ENCODE measurements around the gene TENM4.

The TENM4 gene

DNA sequence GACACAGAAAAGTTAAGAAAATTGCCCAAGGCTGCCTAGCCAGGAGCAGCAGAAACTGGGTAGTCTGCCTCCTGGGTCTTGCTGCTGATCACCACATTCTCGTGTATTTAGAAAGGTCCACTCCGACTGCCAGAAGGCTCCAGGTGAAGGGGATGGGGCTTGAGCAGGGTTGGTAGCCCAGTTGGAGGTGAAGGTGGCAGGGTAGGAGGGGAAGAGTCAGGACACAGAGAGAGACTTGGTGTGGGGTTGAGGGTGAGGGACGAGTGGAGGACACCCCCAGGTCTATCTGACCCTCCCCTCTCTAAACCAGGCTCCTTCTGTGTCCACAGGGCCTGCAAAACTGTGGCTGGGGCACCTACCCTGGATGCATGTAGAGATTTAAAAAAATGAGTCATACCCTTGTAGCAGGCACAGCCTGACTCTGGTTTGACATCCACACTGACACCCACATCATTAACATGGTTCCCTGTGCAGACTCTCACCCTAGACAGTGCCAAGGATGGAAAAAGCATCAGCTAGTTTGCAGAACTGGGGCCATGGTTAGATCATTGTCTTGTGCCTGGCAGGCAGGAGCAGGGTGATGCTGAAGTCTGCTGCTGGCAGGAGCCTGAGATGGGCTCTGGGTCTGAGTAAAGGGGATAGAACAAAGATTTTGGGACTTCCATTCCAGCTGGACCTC lies 273.2 kb downstream of the TENM4 start:
- no peaks in the 10 kb centered on the region for H3K4me1 Mint-ChIP-seq (ENCODE audit: low read depth)
- H3K36me3 Mint-ChIP-seq, result no peaks in the 10 kb centered on the region
- peaks cover 10% of the 10 kb centered on the region for H3K27me3 Mint-ChIP-seq
- H3K27ac Mint-ChIP-seq, result no peak overlapping the region
- H3K4me3 Mint-ChIP-seq, result no peak overlapping the region
- H3K9me3 Mint-ChIP-seq (ENCODE audit: low read depth), result no peaks in the 10 kb centered on the region

- no peak overlapping the region for H3K4me3 Mint-ChIP-seq
- peaks cover 12% of the 10 kb centered on the region for H3K27me3 Mint-ChIP-seq
- H3K9me3 Mint-ChIP-seq (ENCODE audit: low read depth), result no peaks in the 10 kb centered on the region
- no peak overlapping the region for H3K27ac Mint-ChIP-seq
- no peaks in the 10 kb centered on the region for H3K4me1 Mint-ChIP-seq (ENCODE audit: low read depth)
- H3K36me3 Mint-ChIP-seq, result no peaks in the 10 kb centered on the region
These were observed 274.9 kb downstream of the TENM4 start for GRCh38 chr11:79165908-79166307.

DNA sequence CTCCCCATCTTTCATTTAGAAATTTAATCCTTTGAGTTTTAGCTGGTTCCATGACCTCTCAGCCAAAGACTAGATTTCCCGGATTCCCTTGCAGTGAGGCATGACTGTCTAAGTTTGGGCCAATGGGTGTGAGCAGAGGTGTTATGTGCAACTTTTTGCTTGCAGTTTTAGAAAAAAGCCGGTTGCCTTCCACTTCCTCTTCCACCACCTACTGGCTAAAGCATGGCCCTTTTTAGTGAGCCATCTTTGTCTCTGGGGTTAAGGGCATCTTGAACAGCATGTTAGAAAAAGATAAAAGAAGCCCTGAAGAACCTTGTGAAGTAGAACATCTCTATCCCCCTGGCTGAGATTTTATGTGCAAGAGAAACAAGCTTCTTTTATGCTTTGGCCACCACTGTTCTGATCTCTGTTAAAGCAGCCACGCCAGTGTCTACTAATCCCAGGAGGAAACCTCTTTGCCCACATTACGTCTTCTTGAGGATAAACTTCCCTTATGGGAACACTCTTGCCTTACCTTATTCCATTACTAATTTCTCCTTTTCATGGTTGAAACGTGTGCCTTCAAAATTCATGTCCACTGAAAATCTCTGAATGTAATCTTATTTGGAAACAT lies 279.9 kb downstream of the TENM4 start:
- Mint-ChIP-seq H3K27ac (no peak overlapping the region), H3K27me3 (peaks cover 4% of the 10 kb centered on the region), H3K4me1 (ENCODE audit: low read depth) (no peaks in the 10 kb centered on the region), H3K4me3 (no peak overlapping the region), H3K9me3 (ENCODE audit: low read depth) (no peaks in the 10 kb centered on the region), H3K36me3 (no peaks in the 10 kb centered on the region)

DNA sequence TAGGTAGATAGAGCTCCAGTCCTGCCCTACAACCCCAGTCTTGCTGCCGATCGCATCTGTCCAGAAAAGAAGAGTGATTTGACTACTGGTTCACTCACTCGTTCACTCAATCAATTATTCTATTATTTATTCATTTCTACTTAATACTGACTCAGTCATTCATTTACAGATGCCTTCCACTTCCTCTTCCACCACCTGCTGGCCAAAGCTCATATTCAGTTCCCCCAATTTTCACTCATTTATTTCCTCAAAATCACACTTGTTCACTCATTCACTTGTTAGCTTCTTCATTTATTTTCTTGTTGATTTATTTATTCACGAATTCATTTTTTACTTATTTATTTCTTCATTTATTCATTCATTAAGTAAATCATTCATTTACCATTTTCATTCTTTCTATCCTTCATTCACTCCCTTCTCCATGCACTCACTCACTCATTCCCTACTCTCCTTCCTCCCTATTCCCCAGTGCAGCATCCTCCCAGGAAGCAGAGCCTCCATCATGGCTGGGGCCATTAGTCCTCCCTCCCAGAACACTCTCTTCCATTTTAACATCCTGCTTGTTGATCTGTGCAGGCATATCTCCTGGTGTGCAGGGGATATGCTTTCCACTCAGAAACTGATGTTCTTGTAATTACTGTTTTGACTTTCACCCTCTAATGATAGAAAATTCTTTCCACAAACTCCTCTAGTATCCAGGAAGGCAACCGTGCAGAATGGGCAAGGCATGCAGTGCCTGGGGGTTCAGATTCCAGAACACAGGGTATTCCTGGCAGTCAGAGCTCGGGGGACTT lies 281.0 kb downstream of the TENM4 start:
- Mint-ChIP-seq H3K9me3 (ENCODE audit: low read depth) (no peaks in the 10 kb centered on the region), H3K4me1 (ENCODE audit: low read depth) (no peaks in the 10 kb centered on the region)

DNA sequence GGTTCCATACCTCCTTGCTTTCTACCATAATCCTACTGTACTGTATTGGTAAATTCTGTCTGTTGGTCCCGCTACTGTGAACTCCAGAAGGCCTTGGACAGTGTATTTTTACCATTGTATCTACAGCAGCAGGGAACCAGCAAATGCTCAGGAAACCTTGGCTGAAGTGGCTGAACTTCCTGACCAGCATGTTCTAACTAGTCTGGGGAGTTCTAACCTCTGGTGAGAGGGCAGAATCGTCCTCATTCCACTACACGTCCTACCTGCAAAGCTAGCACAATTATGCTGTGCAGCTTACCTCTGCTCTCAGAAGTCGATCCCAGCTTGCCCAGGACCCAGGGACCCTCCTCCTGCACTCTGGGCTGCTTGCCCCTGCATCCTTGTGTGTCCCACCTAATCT lies 283.1 kb downstream of the TENM4 start:
- Mint-ChIP-seq H3K27ac (no peak overlapping the region), H3K36me3 (no peaks in the 10 kb centered on the region), H3K27me3 (peaks cover 2% of the 10 kb centered on the region), H3K4me3 (no peak overlapping the region), H3K9me3 (ENCODE audit: low read depth) (no peaks in the 10 kb centered on the region), H3K4me1 (ENCODE audit: low read depth) (no peaks in the 10 kb centered on the region)

More for the DNA sequence above, 281.0 kb downstream of the TENM4 start:
- Mint-ChIP-seq H3K27ac (no peak overlapping the region), H3K36me3 (no peaks in the 10 kb centered on the region), H3K4me3 (no peak overlapping the region), H3K27me3 (peaks cover 2% of the 10 kb centered on the region)

DNA sequence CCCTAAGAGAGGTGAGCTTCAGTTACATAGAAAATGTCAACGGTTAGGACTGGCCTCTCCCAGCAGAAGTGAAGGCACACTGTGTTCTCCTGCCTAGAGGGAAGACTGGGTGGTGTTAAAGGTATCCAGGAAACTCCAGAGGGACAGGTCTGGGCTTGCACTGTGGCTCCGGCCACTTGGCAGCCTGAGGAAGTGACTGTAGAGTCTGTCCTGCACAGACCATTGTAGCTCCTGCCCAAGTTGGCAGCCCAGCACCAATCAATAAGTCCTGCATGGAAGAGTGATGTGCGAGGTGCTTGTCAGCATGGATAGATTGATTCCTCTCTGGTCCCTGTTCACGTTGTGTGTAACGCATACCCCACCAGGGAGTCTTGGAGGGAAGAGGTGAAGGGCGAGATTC lies 284.8 kb downstream of the TENM4 start:
- Mint-ChIP-seq H3K4me1 (ENCODE audit: low read depth) (no peaks in the 10 kb centered on the region), H3K27ac (no peak overlapping the region), H3K9me3 (ENCODE audit: low read depth) (no peaks in the 10 kb centered on the region), H3K27me3 (no peaks in the 10 kb centered on the region), H3K4me3 (no peak overlapping the region), H3K36me3 (no peaks in the 10 kb centered on the region)

GRCh38 chr11:79155237-79155636 lies 285.6 kb downstream of the TENM4 start:
- no peak overlapping the region for H3K27ac Mint-ChIP-seq

DNA sequence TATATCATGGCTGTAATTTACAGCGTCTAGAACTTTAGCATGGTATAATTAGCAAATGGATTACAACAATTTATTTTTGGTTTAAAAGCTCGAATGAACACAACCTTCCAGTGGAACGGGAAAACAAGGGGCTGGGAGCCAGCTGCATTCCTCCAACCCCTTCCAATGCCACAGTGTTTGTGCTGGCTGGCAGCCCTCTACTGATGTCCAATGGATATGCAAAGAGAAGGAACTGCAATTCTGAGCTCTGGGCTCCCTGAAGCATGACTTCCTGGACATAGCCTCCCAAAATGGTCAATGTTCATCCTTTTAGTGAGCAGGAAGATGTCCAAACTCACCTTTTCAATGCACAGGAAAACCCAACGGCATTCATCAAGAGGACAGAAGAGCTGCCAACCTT lies 288.3 kb downstream of the TENM4 start:
- Mint-ChIP-seq H3K27ac (no peak overlapping the region), H3K4me3 (no peak overlapping the region), H3K27me3 (no peaks in the 10 kb centered on the region), H3K36me3 (no peaks in the 10 kb centered on the region), H3K9me3 (ENCODE audit: low read depth) (no peaks in the 10 kb centered on the region), H3K4me1 (ENCODE audit: low read depth) (no peaks in the 10 kb centered on the region)

More at GRCh38 chr11:79155237-79155636, 285.6 kb downstream of the TENM4 start:
- Mint-ChIP-seq H3K27me3 (no peaks in the 10 kb centered on the region), H3K36me3 (no peaks in the 10 kb centered on the region), H3K4me1 (ENCODE audit: low read depth) (no peaks in the 10 kb centered on the region), H3K4me3 (no peak overlapping the region), H3K9me3 (ENCODE audit: low read depth) (no peaks in the 10 kb centered on the region)

GRCh38 chr11:79151396-79151795 lies 289.4 kb downstream of the TENM4 start:
- no peak overlapping the region for H3K27ac Mint-ChIP-seq
- H3K9me3 Mint-ChIP-seq (ENCODE audit: low read depth), result no peaks in the 10 kb centered on the region
- H3K4me3 Mint-ChIP-seq, result no peak overlapping the region
- no peaks in the 10 kb centered on the region for H3K4me1 Mint-ChIP-seq (ENCODE audit: low read depth)
- no peaks in the 10 kb centered on the region for H3K27me3 Mint-ChIP-seq
- H3K36me3 Mint-ChIP-seq, result no peaks in the 10 kb centered on the region

DNA sequence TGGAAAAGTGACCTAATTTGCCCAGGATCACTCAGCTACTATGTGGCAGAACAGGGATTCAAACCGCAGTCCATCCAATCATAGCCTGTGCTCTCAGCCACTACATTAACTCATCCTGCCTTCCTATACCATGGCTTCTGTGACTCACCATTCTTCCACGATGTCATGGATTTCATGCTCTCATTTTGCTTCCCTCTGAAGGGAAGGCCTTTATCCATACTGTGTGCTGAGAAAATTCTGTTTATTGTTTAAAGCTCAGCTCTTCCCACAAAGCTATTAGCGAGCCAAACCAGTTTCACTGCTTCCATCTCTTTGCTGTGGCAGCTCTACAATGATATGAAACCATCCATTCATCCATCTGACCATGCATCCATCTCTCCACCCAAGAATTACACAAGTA lies 289.9 kb downstream of the TENM4 start:
- Mint-ChIP-seq H3K36me3 (no peaks in the 10 kb centered on the region), H3K4me3 (no peak overlapping the region), H3K9me3 (ENCODE audit: low read depth) (no peaks in the 10 kb centered on the region), H3K27ac (no peak overlapping the region), H3K27me3 (no peaks in the 10 kb centered on the region), H3K4me1 (ENCODE audit: low read depth) (no peaks in the 10 kb centered on the region)

GRCh38 chr11:79150320-79150719 lies 290.5 kb downstream of the TENM4 start:
- Mint-ChIP-seq H3K9me3 (ENCODE audit: low read depth) (no peaks in the 10 kb centered on the region), H3K4me1 (ENCODE audit: low read depth) (no peaks in the 10 kb centered on the region), H3K36me3 (no peaks in the 10 kb centered on the region), H3K27me3 (no peaks in the 10 kb centered on the region), H3K27ac (no peak overlapping the region), H3K4me3 (no peak overlapping the region)

DNA sequence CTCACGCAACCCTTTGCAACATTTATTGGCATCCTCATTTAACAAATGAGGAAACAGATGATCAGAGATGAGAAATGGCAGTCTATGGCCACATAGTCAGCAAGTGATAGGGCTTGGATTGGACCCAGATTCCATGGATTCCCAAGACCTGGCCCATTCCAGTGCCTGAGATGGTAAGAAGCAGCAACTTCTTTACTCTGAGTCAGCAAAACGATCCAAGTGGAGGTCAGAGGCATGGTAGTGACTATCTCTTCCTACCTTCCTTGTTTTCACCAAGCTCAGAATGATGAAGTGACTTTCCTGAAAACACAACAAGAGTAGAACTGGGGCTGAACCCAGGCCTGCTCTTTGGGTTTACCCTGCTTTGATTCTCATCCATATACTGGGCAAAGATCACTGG lies 293.1 kb downstream of the TENM4 start:
- H3K27me3 Mint-ChIP-seq, result no peaks in the 10 kb centered on the region
- H3K4me3 Mint-ChIP-seq, result no peak overlapping the region
- no peaks in the 10 kb centered on the region for H3K36me3 Mint-ChIP-seq
- no peak overlapping the region for H3K27ac Mint-ChIP-seq
- H3K4me1 Mint-ChIP-seq (ENCODE audit: low read depth), result no peaks in the 10 kb centered on the region
- peaks cover 5% of the 10 kb centered on the region for H3K9me3 Mint-ChIP-seq (ENCODE audit: low read depth)

- Mint-ChIP-seq H3K4me3 (no peak overlapping the region), H3K27ac (no peak overlapping the region), H3K9me3 (ENCODE audit: low read depth) (peaks cover 5% of the 10 kb centered on the region), H3K4me1 (ENCODE audit: low read depth) (no peaks in the 10 kb centered on the region), H3K36me3 (no peaks in the 10 kb centered on the region), H3K27me3 (no peaks in the 10 kb centered on the region)
These were observed 293.8 kb downstream of the TENM4 start for GRCh38 chr11:79147011-79147410.

- no peaks in the 10 kb centered on the region for H3K27me3 Mint-ChIP-seq
- H3K4me3 Mint-ChIP-seq, result no peak overlapping the region
- H3K9me3 Mint-ChIP-seq (ENCODE audit: low read depth), result peaks cover 5% of the 10 kb centered on the region
- no peaks in the 10 kb centered on the region for H3K36me3 Mint-ChIP-seq
- no peak overlapping the region for H3K27ac Mint-ChIP-seq
- no peaks in the 10 kb centered on the region for H3K4me1 Mint-ChIP-seq (ENCODE audit: low read depth)
These were observed 300.9 kb downstream of the TENM4 start for GRCh38 chr11:79139900-79140299.

GRCh38 chr11:79129702-79130101 lies 311.1 kb downstream of the TENM4 start:
- no peaks in the 10 kb centered on the region for H3K4me1 Mint-ChIP-seq (ENCODE audit: low read depth)
- H3K36me3 Mint-ChIP-seq, result peaks cover 3% of the 10 kb centered on the region
- H3K9me3 Mint-ChIP-seq (ENCODE audit: low read depth), result peaks cover 18% of the 10 kb centered on the region
- H3K4me3 Mint-ChIP-seq, result no peak overlapping the region
- H3K27me3 Mint-ChIP-seq, result peaks cover 6% of the 10 kb centered on the region
- H3K27ac Mint-ChIP-seq, result no peak overlapping the region
